ENCODE data around the gene RAB3IP. TPM values are rescaled to one million over a fixed set of nuclear protein-coding genes. Genes with fewer than 3 reads are reported as not detected.
"Not testable (repeated sequence)": the region's sequence is repeated elsewhere in the genome, so short reads cannot be mapped to it uniquely, and the experiment has no call there.

RAB3IP gene
- total and polyA plus RNA-seq, 9 donors, result 3.9 to 31.7 (median 6.7) TPM

GRCh38 chr12:69756088-69756755 lies 17.6 kb downstream of the RAB3IP start:
- Histone ChIP-seq H3K27ac (no peak overlapping the region), H3K9me3 (no peaks in the 10 kb centered on the region), H3K4me1 (ENCODE audit: insufficient read depth) (no peaks in the 10 kb centered on the region), H3K4me3 (no peak overlapping the region), H3K27me3 (peaks cover 3% of the 10 kb centered on the region), H3K36me3 (no peaks in the 10 kb centered on the region)
- WGBS, 3 donors, result 91 to 93% (median 92%) methylated on average over 6 of the region's 6 CpGs
- no peak for DNase-seq
- intact Hi-C loops (cut with DNase I), result no loop called here
- TF ChIP-seq, protein P1, sequence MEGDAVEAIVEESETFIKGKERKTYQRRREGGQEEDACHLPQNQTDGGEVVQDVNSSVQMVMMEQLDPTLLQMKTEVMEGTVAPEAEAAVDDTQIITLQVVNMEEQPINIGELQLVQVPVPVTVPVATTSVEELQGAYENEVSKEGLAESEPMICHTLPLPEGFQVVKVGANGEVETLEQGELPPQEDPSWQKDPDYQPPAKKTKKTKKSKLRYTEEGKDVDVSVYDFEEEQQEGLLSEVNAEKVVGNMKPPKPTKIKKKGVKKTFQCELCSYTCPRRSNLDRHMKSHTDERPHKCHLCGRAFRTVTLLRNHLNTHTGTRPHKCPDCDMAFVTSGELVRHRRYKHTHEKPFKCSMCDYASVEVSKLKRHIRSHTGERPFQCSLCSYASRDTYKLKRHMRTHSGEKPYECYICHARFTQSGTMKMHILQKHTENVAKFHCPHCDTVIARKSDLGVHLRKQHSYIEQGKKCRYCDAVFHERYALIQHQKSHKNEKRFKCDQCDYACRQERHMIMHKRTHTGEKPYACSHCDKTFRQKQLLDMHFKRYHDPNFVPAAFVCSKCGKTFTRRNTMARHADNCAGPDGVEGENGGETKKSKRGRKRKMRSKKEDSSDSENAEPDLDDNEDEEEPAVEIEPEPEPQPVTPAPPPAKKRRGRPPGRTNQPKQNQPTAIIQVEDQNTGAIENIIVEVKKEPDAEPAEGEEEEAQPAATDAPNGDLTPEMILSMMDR (IDR thresholded peaks at IDR 0.05), result no peak
- no peak for TF ChIP-seq EP300 (IDR thresholded peaks at IDR 0.05)
- TF ChIP-seq POLR2A (IDR thresholded peaks at IDR 0.05), result no peak

- Histone ChIP-seq H3K27ac (no peak overlapping the region), H3K9me3 (no peaks in the 10 kb centered on the region), H3K4me1 (ENCODE audit: insufficient read depth) (no peaks in the 10 kb centered on the region), H3K27me3 (no peaks in the 10 kb centered on the region), H3K36me3 (no peaks in the 10 kb centered on the region), H3K4me3 (no peak overlapping the region)
- intact Hi-C loops (cut with DNase I), result no loop called here
- 78 to 85% (median 78%) methylated on average over 2 of the region's 2 CpGs for WGBS, 3 donors
- no peak for DNase-seq
- TF ChIP-seq EP300 (IDR thresholded peaks at IDR 0.05), result no peak
- no peak for TF ChIP-seq POLR2A (IDR thresholded peaks at IDR 0.05)
- TF ChIP-seq, protein P1 (IDR thresholded peaks at IDR 0.05), result no peak
Measured at GRCh38 chr12:69758105-69758504, 19.4 kb downstream of the RAB3IP start.

GRCh38 chr12:69759581-69759980 lies 20.9 kb downstream of the RAB3IP start:
- H3K4me1 ChIP-seq (ENCODE audit: insufficient read depth); intact Hi-C loops (cut with DNase I); DNase-seq; H3K36me3 ChIP-seq; H3K9me3 ChIP-seq; H3K27ac ChIP-seq; H3K4me3 ChIP-seq; H3K27me3 ChIP-seq: not testable (repeated sequence)
- 94 to 98% (median 97%) methylated on average over 25 to 39 of the region's 39 CpGs for WGBS, 3 donors

GRCh38 chr12:69765515-69765914 lies 26.9 kb downstream of the RAB3IP start:
- no peak for DNase-seq
- Histone ChIP-seq H3K27me3 (no peaks in the 10 kb centered on the region), H3K9me3 (peaks cover 0 to 5% of the 10 kb centered on the region in 2 donors), H3K27ac (no peak overlapping the region), H3K4me1 (ENCODE audit: insufficient read depth) (no peaks in the 10 kb centered on the region), H3K36me3 (no peaks in the 10 kb centered on the region), H3K4me3 (no peak overlapping the region)
- WGBS, 3 donors, result 92 to 96% (median 94%) methylated on average over 3 of the region's 3 CpGs
- TF ChIP-seq, protein P1 (IDR thresholded peaks at IDR 0.05), result no peak
- TF ChIP-seq POLR2A (IDR thresholded peaks at IDR 0.05) (no peak), EP300 (IDR thresholded peaks at IDR 0.05) (no peak)
- intact Hi-C loops (cut with DNase I), result no loop called here

GRCh38 chr12:69766260-69766659 lies 27.6 kb downstream of the RAB3IP start:
- Histone ChIP-seq H3K4me1 (ENCODE audit: insufficient read depth) (no peaks in the 10 kb centered on the region), H3K9me3 (peaks cover 0 to 5% of the 10 kb centered on the region in 2 donors), H3K27me3 (no peaks in the 10 kb centered on the region), H3K36me3 (no peaks in the 10 kb centered on the region), H3K27ac (no peak overlapping the region), H3K4me3 (no peak overlapping the region)
- TF ChIP-seq EP300 (IDR thresholded peaks at IDR 0.05) (no peak), POLR2A (IDR thresholded peaks at IDR 0.05) (no peak)
- TF ChIP-seq, protein P1 (IDR thresholded peaks at IDR 0.05), result no peak
- intact Hi-C loops (cut with DNase I), result no loop called here
- WGBS, 3 donors, result 92 to 96% (median 93%) methylated on average over 6 of the region's 6 CpGs
- DNase-seq, result no peak
